Right lung (tissue), 5 donors: Measurements from ENCODE around the gene C12orf75. TPM values are rescaled to one million over a fixed set of nuclear protein-coding genes. Genes with fewer than 3 reads are reported as not detected.
"Not testable (repeated sequence)": the region's sequence is repeated elsewhere in the genome, so short reads cannot be mapped to it uniquely, and the experiment has no call there.

Source experiments
- DNase-seq, 2 donors: peaks; one replicate each; pipeline ENCODE4 v3.0.0-alpha.2; 2013
- polyA plus RNA-seq, 5 donors: library from polyadenylated mRNA; unstranded; fragments of 120-200 nt; gene quantifications; one replicate each; pipeline versions ENCODE4 v1.2.1 to v1.2.3, GENCODE V29; 2013; ENCODE audit warnings: inconsistent platforms in 1 of 5, low replicate concordance in 1 of 5; ENCODE audit not compliant: insufficient read length in 5 of 5, insufficient read depth in 1 of 5

Gene C12orf75
- polyA plus RNA-seq, 5 donors = 17.8 to 29.5 (median 24.6) TPM

DNA sequence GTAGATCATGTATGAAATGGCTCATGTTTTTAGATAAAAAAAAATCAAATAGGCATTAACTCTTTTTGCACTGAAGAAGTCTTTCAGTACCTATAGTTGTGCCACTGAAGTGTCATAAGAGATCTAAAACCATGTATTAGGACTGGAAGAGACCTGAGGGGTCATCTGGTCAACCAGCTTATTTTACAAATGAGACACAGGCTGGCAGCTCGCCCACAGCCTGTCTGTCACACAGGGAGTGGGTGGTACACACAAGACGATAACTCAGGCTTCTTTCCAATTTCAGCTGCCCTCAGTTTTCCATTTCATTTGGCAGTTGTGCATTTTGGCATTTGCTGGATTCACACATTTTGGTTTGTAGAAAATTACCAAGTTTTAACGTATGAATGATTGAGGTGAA lies 34.7 kb downstream of the C12orf75 start:
- no peak for DNase-seq

GRCh38 chr12:105368047-105368646 lies 37.7 kb downstream of the C12orf75 start:
- DNase-seq = no peak

GRCh38 chr12:105369014-105369413 lies 38.5 kb downstream of the C12orf75 start:
- DNase-seq = no peak

- no peak for DNase-seq
These were observed 43.8 kb downstream of the C12orf75 start for GRCh38 chr12:105374303-105374702.

- no peak for DNase-seq
These were observed 46.6 kb downstream of the C12orf75 start for GRCh38 chr12:105377077-105377476.

GRCh38 chr12:105378911-105379310 lies 48.4 kb downstream of the C12orf75 start:
- no peak for DNase-seq

DNA sequence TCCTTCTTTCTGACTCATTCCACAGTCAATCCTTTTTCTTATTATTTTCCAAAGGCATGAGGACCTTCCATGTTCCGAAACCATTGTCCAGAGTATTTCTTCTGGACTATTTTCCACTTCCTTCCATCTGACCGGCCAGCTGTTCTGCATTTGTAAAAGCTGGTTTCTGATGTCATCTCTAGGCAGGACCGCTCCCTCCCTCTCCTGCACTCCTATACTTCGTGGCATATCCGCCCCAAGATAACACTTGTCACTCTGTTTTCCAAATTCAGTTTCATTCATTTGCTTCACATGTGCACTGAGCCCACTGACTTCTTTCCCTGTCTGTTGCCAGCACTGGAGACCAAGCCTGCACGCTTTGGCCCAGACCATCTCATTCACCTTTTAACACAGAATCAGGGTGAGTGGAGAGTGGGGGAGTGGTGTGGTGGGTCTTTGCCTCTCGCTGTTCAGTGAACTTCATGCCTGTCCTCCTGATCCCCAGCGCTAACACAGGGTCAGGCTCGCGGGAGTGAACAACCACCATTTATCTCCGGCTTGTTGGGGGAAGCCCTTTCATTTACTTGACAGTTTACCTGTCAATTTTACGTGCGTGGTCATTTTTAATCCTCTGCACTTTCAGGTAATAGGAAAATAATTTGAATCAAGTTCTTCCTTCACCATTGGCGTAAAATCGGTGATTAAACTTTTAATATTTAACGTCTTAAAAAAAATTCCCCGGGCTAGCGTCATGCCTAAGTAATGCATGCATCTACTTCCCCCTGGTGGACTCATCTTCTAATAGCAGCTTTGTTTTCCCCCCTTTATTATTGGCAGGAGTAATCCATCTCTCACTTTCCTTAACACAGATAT lies 52.5 kb downstream of the C12orf75 start:
- peak; percentile 31 to 45 for DNase-seq

- no peak for DNase-seq
These were observed 53.7 kb downstream of the C12orf75 start for GRCh38 chr12:105384220-105384619.

- DNase-seq = no peak
These were observed 54.5 kb downstream of the C12orf75 start for GRCh38 chr12:105384916-105385535.

DNA sequence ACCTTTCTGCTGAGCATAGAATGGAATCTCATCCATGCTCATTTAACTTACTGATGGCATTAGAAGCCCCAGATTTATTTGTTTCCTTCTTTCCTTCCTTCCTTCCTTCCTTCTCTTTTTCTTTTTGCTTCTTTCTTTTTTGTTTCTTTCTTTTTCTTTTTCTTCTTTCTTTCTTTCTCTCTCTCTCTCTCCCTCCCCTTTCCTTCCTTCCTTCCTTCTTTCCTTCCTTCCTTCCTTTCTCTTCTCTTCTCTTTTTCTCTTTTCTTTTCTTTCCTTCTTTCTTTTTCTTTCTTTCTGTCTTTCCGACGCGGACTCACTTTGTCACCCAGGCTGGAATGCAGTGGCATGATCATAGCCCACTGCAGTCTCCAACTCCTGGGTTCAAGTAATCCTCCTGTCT lies 55.9 kb downstream of the C12orf75 start:
- no peak for DNase-seq

GRCh38 chr12:105391231-105391630 lies 60.7 kb downstream of the C12orf75 start:
- no peak for DNase-seq

DNA sequence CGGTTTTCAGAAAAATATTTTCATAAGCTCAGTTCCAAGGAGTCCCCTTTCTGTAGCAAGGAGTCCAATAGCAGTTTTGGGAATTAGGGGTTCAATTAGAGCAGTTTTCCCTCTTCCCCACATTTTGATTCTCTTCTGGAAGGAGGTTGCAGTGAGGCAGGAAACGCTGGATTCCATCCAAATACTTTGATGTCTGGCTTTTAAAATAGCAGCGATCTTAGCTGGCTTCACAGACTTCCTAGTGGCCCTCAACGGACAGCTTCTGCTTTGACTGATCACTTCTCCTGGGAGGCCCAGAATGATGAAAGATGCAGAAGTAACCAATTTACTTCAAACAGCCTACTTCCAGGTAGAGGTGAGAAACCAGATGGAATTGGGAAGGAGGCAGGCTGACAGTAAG lies 63.1 kb downstream of the C12orf75 start:
- peak in 1 of 2 donors; percentile 16 for DNase-seq

GRCh38 chr12:105396024-105396423 lies 65.5 kb downstream of the C12orf75 start:
- DNase-seq = no peak

DNA sequence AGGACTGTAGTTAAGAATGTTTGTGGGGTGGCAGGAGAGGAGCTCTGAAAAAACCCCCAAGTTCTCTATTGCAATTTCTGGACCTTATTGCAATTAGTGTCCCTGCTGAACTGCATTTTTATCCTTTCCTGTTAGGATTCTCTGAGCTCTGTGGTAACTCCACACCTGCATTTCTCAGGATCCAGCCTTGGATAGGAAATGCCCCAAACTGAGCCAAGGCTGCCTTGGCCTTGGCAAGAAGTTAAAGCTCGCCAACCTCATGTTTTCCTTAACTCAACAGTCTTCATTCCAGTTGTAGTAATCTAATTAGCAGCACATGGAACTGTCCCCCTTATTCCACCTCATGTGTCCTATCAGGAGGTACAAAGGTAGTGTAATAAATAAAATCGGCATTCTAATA lies 66.5 kb downstream of the C12orf75 start:
- no peak for DNase-seq

DNA sequence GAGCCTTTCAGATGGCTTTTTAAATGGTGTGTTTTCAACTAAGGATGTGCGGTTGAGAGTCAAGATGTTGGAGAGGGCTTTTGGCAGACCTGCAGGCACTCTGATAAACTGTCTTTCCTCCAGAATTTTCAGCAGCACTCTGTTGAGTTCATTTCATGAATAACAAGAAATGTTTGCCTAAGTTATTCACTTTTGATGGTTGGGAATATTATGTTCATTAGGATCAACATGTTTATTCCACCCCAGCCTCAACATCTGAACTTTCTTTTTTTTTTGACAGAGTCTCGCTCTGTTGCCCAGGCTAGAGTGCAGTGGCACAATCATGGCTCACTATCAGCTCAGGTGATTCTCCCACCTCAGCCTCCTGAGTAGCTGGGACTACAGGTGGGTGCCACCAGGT lies 68.4 kb downstream of the C12orf75 start:
- no peak for DNase-seq

GRCh38 chr12:105399428-105400081 lies 69.1 kb downstream of the C12orf75 start:
- DNase-seq = no peak

- no peak for DNase-seq
These were observed 69.7 kb downstream of the C12orf75 start for GRCh38 chr12:105400227-105400626.

DNA sequence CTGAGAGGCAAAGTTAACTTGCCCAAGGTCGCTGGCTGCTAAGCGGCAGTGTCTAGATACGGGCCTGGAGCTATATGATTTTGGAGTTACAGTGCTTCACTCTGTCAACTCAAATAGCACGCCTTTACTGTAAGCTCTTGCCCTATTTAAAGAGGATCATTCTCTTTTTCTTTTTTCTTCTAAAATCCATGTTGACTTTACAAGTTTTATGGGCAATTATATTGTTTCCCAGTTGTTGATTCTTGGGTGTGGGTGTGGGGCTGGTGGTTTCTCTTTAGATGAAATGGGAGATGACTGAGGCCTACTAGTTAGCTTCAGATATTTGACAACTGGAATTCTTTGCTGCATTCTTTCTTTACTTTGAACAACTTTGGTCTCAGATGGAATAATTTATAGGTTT lies 70.7 kb downstream of the C12orf75 start:
- no peak for DNase-seq

- no peak for DNase-seq
These were observed 71.9 kb downstream of the C12orf75 start for GRCh38 chr12:105402366-105402765.

DNA sequence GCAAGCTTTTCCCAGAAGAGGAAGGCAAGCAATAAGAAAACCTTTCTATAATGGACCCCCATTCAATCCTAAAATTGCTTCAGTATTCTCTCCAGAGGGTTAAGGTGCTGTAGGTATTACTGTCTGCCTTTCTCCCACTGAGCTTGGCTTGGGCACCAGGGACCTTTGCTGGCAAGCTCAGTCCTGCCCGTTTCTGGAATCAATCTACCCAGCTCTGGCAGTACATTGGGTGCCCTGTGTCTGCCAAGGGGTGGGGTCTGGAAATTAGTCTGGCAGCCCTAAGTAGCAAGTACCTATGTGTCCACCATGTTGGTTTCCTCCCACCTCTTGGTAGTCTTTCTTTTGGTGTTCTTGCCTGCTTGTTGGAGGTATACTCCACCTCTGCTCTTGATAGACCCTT lies 72.6 kb downstream of the C12orf75 start:
- DNase-seq = no peak

GRCh38 chr12:105404134-105404533 lies 73.6 kb downstream of the C12orf75 start:
- not testable (repeated sequence) for DNase-seq

GRCh38 chr12:105406497-105406896 lies 76.0 kb downstream of the C12orf75 start:
- DNase-seq = no peak
